SK-N-SH (cell line): Measurements from ENCODE around the gene TDRKH.

Experiments used
- TF ChIP-seq, protein P1 (sequence below): fragments of 150-350 bp; IDR thresholded peaks from 2 replicates; pipeline ENCODE4 v1.6.1; 2017; ENCODE audit warnings: antibody characterized with exemption, low read length, low read depth, borderline replicate concordance
- TF ChIP-seq, protein P2 (sequence below): fragments of 200-600 bp; sonication (generic); IDR thresholded peaks from 2 replicates; pipeline ENCODE4 v1.6.1; 2017; ENCODE audit warnings: antibody characterized with exemption, mild to moderate bottlenecking, moderate library complexity

DNA sequence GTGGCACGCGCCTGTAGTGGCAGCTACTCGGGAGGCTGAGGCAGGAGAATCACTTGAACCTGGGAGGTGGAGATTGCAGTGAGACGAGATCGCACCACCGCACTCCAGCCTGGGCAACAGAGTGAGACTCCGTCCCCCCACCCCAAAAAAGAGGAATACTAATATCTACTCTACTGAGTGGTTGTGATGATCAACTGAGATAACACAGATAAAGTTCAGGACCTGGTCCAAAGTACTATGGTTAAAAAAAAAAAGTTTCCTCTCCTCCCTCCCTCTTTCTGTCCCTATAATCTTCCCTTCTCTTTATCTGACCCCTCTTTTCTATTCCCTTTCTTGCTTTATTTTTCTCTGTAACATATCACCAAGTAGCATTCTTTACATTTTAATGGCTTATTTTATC is 45.3 kb upstream of the TDRKH start:
- TF ChIP-seq, protein P1, sequence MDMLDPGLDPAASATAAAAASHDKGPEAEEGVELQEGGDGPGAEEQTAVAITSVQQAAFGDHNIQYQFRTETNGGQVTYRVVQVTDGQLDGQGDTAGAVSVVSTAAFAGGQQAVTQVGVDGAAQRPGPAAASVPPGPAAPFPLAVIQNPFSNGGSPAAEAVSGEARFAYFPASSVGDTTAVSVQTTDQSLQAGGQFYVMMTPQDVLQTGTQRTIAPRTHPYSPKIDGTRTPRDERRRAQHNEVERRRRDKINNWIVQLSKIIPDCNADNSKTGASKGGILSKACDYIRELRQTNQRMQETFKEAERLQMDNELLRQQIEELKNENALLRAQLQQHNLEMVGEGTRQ = no peak
- TF ChIP-seq, protein P2, sequence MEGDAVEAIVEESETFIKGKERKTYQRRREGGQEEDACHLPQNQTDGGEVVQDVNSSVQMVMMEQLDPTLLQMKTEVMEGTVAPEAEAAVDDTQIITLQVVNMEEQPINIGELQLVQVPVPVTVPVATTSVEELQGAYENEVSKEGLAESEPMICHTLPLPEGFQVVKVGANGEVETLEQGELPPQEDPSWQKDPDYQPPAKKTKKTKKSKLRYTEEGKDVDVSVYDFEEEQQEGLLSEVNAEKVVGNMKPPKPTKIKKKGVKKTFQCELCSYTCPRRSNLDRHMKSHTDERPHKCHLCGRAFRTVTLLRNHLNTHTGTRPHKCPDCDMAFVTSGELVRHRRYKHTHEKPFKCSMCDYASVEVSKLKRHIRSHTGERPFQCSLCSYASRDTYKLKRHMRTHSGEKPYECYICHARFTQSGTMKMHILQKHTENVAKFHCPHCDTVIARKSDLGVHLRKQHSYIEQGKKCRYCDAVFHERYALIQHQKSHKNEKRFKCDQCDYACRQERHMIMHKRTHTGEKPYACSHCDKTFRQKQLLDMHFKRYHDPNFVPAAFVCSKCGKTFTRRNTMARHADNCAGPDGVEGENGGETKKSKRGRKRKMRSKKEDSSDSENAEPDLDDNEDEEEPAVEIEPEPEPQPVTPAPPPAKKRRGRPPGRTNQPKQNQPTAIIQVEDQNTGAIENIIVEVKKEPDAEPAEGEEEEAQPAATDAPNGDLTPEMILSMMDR = no peak
